GM12878 (cell line): ENCODE measurements around the gene PDE11A. TPM values are rescaled to one million over a fixed set of nuclear protein-coding genes. Genes with fewer than 3 reads are reported as not detected.

ENCODE experiments used
- ATAC-seq: fragments of 200-7000 bp; cut with Tn5 transposase; 3 replicates; pipeline ENCODE4 v1.9.1; 2020; ENCODE audit warnings: mild to moderate bottlenecking, moderate library complexity
- BruUV-seq: library from RNA; stranded (reverse); fragments of 400-500 nt; replicated peaks from 2 replicates; lab custom pipeline; 2021; lab: Mats Ljungman, UMichigan
- CTCF ChIA-PET: fragments of 300-600 bp; sonication (Branson Sonifier 250); formaldehyde crosslinking; extraction: SDS; loops from one replicate; lab custom pipeline; 2021; ENCODE audit warnings: inconsistent platforms; lab: Yijun Ruan, JAX
- POLR2A ChIA-PET: fragments of 350-600 bp; formaldehyde crosslinking; extraction: SDS; loops from one replicate; lab custom pipeline; 2021; ENCODE audit warnings: inconsistent platforms; lab: Charles Lee
- RAD21 ChIA-PET: fragments of 300-600 bp; sonication (Branson Sonifier 250); formaldehyde crosslinking; loops from one replicate; lab custom pipeline; 2023; ENCODE audit warnings: antibody characterized with exemption; ENCODE audit not compliant: unreplicated experiment; lab: Charles Lee
- SMC1A ChIA-PET: fragments of 300-600 bp; sonication (Branson Sonifier 250); formaldehyde crosslinking; loops from one replicate; lab custom pipeline; 2023; ENCODE audit not compliant: unreplicated experiment, uncharacterized antibody; lab: Charles Lee
- DNase-seq: peaks from one replicate; pipeline ENCODE4 v3.0.0-alpha.2; 2011; ENCODE audit warnings: low read depth, low spot score
- FAIRE-seq: peaks from 3 replicates; lab custom pipeline; 2011; peaks lifted over from hg19 to GRCh38; lab: Jason Lieb, UNC
- H2AFZ ChIP-seq: 2 replicates; pipeline ENCODE4 v1.6.0; 2011; ENCODE audit warnings: low read depth, low read length, control low read depth; ENCODE audit not compliant: control insufficient read depth
- H3K27ac ChIP-seq: 2 replicates; pipeline ENCODE4 v1.5.1; 2011; ENCODE audit warnings: control low read depth; ENCODE audit not compliant: control insufficient read depth, insufficient read depth
- H3K27me3 ChIP-seq, 2 experiments: replicated peaks in 1 of 2; 2 replicates each; pipeline versions ENCODE4 v1.6.0 to v1.6.1; 2011; ENCODE audit warnings: low read length in 1 of 2; ENCODE audit not compliant: control insufficient read depth in 2 of 2, insufficient read depth in 2 of 2
- H3K36me3 ChIP-seq, 2 experiments: 2 replicates each; pipeline ENCODE4 v1.5.1; 2011; ENCODE audit warnings: low read length in 1 of 2; ENCODE audit not compliant: control insufficient read depth in 2 of 2, insufficient read depth in 2 of 2
- H3K4me1 ChIP-seq: 2 replicates; pipeline ENCODE4 v1.6.1; 2011; ENCODE audit warnings: mild to moderate bottlenecking, low read length, moderate library complexity, mixed read lengths; ENCODE audit not compliant: control insufficient read depth, insufficient read depth
- H3K4me2 ChIP-seq: 2 replicates; pipeline ENCODE4 v1.6.0; 2011; ENCODE audit warnings: control low read depth; ENCODE audit not compliant: control insufficient read depth, insufficient read depth
- H3K4me3 ChIP-seq: fragments of 200-600 bp; sonication (generic); 2 replicates; pipeline ENCODE4 v1.5.1; 2016
- H3K79me2 ChIP-seq: 2 replicates; pipeline ENCODE4 v1.6.0; 2011; ENCODE audit warnings: low read length; ENCODE audit not compliant: control insufficient read depth, insufficient read depth
- H3K9ac ChIP-seq: 2 replicates; pipeline ENCODE4 v1.8.0; 2011; ENCODE audit warnings: low read length, control low read depth, mixed read lengths; ENCODE audit not compliant: control insufficient read depth, insufficient read depth
- H3K9me3 ChIP-seq: replicated peaks from 3 replicates; pipeline ENCODE4 v1.5.1; 2011; ENCODE audit warnings: mild to moderate bottlenecking, low read length; ENCODE audit not compliant: control insufficient read depth, insufficient read depth
- H4K20me1 ChIP-seq: 2 replicates; pipeline ENCODE4 v1.6.0; 2011; ENCODE audit not compliant: control insufficient read depth, insufficient read depth
- BHLHE40 ChIP-seq, 2 experiments: fragments of 450-650 bp in 1 of 2; IDR thresholded peaks; 2 replicates each; pipeline ENCODE4 v1.6.1; 2011 to 2017; ENCODE audit warnings: low read depth in 2 of 2, borderline replicate concordance in 1 of 2, improper control_type of control experiment in 1 of 2, low read length in 1 of 2, mild to moderate bottlenecking in 1 of 2
- BRCA1 ChIP-seq: IDR thresholded peaks from 2 replicates; pipeline ENCODE4 v1.6.1; 2011; ENCODE audit warnings: low read depth, low read length, improper control_type of control experiment
- CHD4 ChIP-seq: fragments of 200-600 bp; sonication (generic); IDR thresholded peaks from 2 replicates; pipeline ENCODE4 v1.6.1; 2016; ENCODE audit warnings: mild to moderate bottlenecking
- E4F1 ChIP-seq: fragments of 450-650 bp; IDR thresholded peaks from 2 replicates; pipeline ENCODE4 v1.6.1; 2018; ENCODE audit warnings: borderline replicate concordance, mild to moderate bottlenecking; ENCODE audit not compliant: partially characterized antibody
- ESRRA ChIP-seq: IDR thresholded peaks from 2 replicates; pipeline ENCODE4 v1.6.1; 2012; ENCODE audit warnings: mild to moderate bottlenecking, low read length, improper control_type of control experiment
- HDGF ChIP-seq: fragments of 450-650 bp; IDR thresholded peaks from 2 replicates; pipeline ENCODE4 v1.6.1; 2016; ENCODE audit warnings: antibody characterized with exemption
- JUND ChIP-seq: IDR thresholded peaks from 2 replicates; pipeline ENCODE4 v1.6.1; 2012; ENCODE audit warnings: low read depth, mild to moderate bottlenecking, low read length, improper control_type of control experiment, moderate library complexity
- MYC ChIP-seq: IDR thresholded peaks from 2 replicates; pipeline ENCODE4 v1.6.1; 2011; ENCODE audit warnings: mild to moderate bottlenecking, low read length, moderate library complexity, inconsistent platforms; ENCODE audit not compliant: insufficient read depth, insufficient replicate concordance, insufficient read length, severe bottlenecking
- PAX8 ChIP-seq: fragments of 450-650 bp; IDR thresholded peaks from 2 replicates; pipeline ENCODE4 v1.6.1; 2017; ENCODE audit warnings: mild to moderate bottlenecking, moderate library complexity
- RAD21 ChIP-seq: IDR thresholded peaks from 2 replicates; pipeline ENCODE4 v1.6.1; 2011; ENCODE audit warnings: mild to moderate bottlenecking, low read depth, low read length, moderate library complexity; ENCODE audit not compliant: insufficient read depth
- RELB ChIP-seq: fragments of 450-650 bp; IDR thresholded peaks from 2 replicates; pipeline ENCODE4 v1.6.1; 2017; ENCODE audit warnings: low read depth, mild to moderate bottlenecking, moderate library complexity
- TCF7 ChIP-seq: IDR thresholded peaks from 2 replicates; pipeline ENCODE4 v1.6.1; 2014; ENCODE audit warnings: antibody characterized with exemption, borderline replicate concordance
- WGBS: methylation state at CpG from one replicate; pipeline ENCODE4 v1.1.6; 2016; ENCODE audit warnings: low lambda C conversion rate; ENCODE audit not compliant: insufficient replicate concordance, insufficient coverage; ENCODE audit errors: missing lambda C conversion rate; 5-methylcytosine and 5-hydroxymethylcytosine counted together
- in situ Hi-C: fragments of 300-500 bp; cut with MboI; formaldehyde crosslinking; loops from 9 replicates; pipeline ENCODE4 v1.14.3; 2018; ENCODE audit warnings: mixed read lengths
- intact Hi-C: fragments of 100-400 bp; cut with micrococcal nuclease; formaldehyde crosslinking; loops from one replicate; pipeline ENCODE4 v1.14.2; 2022; ENCODE audit not compliant: unreplicated experiment
- polyA plus RNA-seq, 11 experiments: library from polyadenylated mRNA; depleted of rRNA in 4 of 11; unstranded in 6 of 11; stranded (reverse) in 5 of 11; fragments of >200 nt; fragmentation: Nextera tagmentation in 4 of 11; fragmentation: Illumina TruSeq in 1 of 11; extraction: Ambion mirVana in 4 of 11; extraction: Trizol in 1 of 11; gene quantifications; 1 replicate in 1 of 11; 2 replicates in 10 of 11; pipeline versions ENCODE4 v1.2.1 to v1.2.3, GENCODE V29; 2011 to 2016; ENCODE audit warnings: inconsistent platforms in 2 of 11, missing spikeins in 2 of 11, low read depth in 1 of 11
- total RNA-seq, 4 experiments: library from RNA; depleted of rRNA in 3 of 4; stranded (reverse); fragments of >200 nt in 3 of 4; fragmentation: Illumina TruSeq in 1 of 4; extraction: Trizol in 1 of 4; gene quantifications; 2 replicates each; pipeline versions ENCODE4 v1.2.1 to v1.2.3, GENCODE V29; 2013 to 2021
- TF ChIP-seq, protein P1 (sequence below): fragments of 150-350 bp; IDR thresholded peaks from 2 replicates; pipeline ENCODE4 v1.6.1; 2016; ENCODE audit warnings: low read depth, low read length
- TF ChIP-seq, protein P2 (sequence below): fragments of 450-650 bp; IDR thresholded peaks from 2 replicates; pipeline ENCODE4 v1.6.1; 2016; ENCODE audit warnings: mild to moderate bottlenecking

PDE11A gene
- total and polyA plus RNA-seq, 10 of the 15 experiments (the other 5 are each of a cell fraction or from before 2014, with no cell fraction given) = 0.01 to 0.17 (median 0.06) TPM; not detected in 5

- Histone ChIP-seq H3K27me3 (no peaks in the 10 kb centered on the region; a peak in 2 of 4 replicates), H3K4me1 (no peaks in the 10 kb centered on the region), H4K20me1 (no peaks in the 10 kb centered on the region), H3K9ac (no peak overlapping the region), H3K36me3 (no peaks in the 10 kb centered on the region), H3K79me2 (no peaks in the 10 kb centered on the region), H2AFZ (no peak overlapping the region), H3K27ac (no peak overlapping the region), H3K9me3 (no peaks in the 10 kb centered on the region), H3K4me3 (no peak overlapping the region), H3K4me2 (no peak overlapping the region)
- ChIA-PET CTCF (no interaction called here), POLR2A (no interaction called here), SMC1A (interaction anchor here (0.7 kb wide), 1 partner anchor 110 kb away, joined by 3 read pairs; no protein-coding TSS in a partner anchor), RAD21 (no interaction called here)
- WGBS = 56% methylated on average over 1 of the region's 1 CpG
- FAIRE-seq (no peak), DNase-seq (no peak), ATAC-seq (no peak)
- in situ Hi-C loops = no loop called here
- BruUV-seq = no TSS peak
- intact Hi-C loops = no loop called here
- TF ChIP-seq TCF7 (no peak), E4F1 (no peak), RELB (no peak), MYC (no peak), RAD21 (no peak), ESRRA (no peak), BHLHE40 (IDR thresholded peaks at IDR 0.05; ENCODE audit: borderline replicate concordance in 1 of 2, low read depth in 2 of 2, low read length in 1 of 2) (no peak), CHD4 (no peak), BRCA1 (no peak), JUND (no peak), HDGF (no peak), PAX8 (no peak)
- TF ChIP-seq, protein P1, sequence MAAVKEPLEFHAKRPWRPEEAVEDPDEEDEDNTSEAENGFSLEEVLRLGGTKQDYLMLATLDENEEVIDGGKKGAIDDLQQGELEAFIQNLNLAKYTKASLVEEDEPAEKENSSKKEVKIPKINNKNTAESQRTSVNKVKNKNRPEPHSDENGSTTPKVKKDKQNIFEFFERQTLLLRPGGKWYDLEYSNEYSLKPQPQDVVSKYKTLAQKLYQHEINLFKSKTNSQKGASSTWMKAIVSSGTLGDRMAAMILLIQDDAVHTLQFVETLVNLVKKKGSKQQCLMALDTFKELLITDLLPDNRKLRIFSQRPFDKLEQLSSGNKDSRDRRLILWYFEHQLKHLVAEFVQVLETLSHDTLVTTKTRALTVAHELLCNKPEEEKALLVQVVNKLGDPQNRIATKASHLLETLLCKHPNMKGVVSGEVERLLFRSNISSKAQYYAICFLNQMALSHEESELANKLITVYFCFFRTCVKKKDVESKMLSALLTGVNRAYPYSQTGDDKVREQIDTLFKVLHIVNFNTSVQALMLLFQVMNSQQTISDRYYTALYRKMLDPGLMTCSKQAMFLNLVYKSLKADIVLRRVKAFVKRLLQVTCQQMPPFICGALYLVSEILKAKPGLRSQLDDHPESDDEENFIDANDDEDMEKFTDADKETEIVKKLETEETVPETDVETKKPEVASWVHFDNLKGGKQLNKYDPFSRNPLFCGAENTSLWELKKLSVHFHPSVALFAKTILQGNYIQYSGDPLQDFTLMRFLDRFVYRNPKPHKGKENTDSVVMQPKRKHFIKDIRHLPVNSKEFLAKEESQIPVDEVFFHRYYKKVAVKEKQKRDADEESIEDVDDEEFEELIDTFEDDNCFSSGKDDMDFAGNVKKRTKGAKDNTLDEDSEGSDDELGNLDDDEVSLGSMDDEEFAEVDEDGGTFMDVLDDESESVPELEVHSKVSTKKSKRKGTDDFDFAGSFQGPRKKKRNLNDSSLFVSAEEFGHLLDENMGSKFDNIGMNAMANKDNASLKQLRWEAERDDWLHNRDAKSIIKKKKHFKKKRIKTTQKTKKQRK = no peak
- TF ChIP-seq, protein P2, sequence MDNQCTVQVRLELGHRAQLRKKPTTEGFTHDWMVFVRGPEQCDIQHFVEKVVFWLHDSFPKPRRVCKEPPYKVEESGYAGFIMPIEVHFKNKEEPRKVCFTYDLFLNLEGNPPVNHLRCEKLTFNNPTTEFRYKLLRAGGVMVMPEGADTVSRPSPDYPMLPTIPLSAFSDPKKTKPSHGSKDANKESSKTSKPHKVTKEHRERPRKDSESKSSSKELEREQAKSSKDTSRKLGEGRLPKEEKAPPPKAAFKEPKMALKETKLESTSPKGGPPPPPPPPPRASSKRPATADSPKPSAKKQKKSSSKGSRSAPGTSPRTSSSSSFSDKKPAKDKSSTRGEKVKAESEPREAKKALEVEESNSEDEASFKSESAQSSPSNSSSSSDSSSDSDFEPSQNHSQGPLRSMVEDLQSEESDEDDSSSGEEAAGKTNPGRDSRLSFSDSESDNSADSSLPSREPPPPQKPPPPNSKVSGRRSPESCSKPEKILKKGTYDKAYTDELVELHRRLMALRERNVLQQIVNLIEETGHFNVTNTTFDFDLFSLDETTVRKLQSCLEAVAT = no peak
Observed at GRCh38 chr2:177882501-177882900, 190.1 kb downstream of the PDE11A start.
